RWPE2 (cell line): ENCODE measurements around the gene CNTF.

Experiments used
- ATAC-seq: fragments of 200-7000 bp; cut with Tn5 transposase; 3 replicates; pipeline ENCODE4 v1.9.1; 2021; ENCODE audit warnings: low read depth
- DNase-seq: peaks from one replicate; pipeline ENCODE4 v3.0.0-alpha.2; 2020; ENCODE audit warnings: low spot score
- H3K27ac ChIP-seq: fragments of 450-650 bp; 2 replicates; pipeline ENCODE4 v1.5.1; 2017; ENCODE audit warnings: mild to moderate bottlenecking; ENCODE audit not compliant: poor library complexity, severe bottlenecking
- H3K27me3 ChIP-seq: fragments of 250-450 bp; sonication (Bioruptor Pico); 2 replicates; pipeline ENCODE4 v1.5.1; 2021; ENCODE audit warnings: mild to moderate bottlenecking, moderate library complexity; ENCODE audit not compliant: insufficient read depth, poor library complexity, severe bottlenecking
- H3K36me3 ChIP-seq: fragments of 250-450 bp; sonication (Bioruptor Pico); 2 replicates; pipeline ENCODE4 v1.5.1; 2020; ENCODE audit warnings: low read depth, mild to moderate bottlenecking, moderate library complexity
- H3K4me1 ChIP-seq: fragments of 250-450 bp; sonication (Bioruptor Pico); 2 replicates; pipeline ENCODE4 v1.5.1; 2021; ENCODE audit warnings: mild to moderate bottlenecking, moderate library complexity; ENCODE audit not compliant: insufficient read depth, poor library complexity, severe bottlenecking
- H3K4me3 ChIP-seq: fragments of 250-450 bp; sonication (Bioruptor Pico); 2 replicates; pipeline ENCODE4 v1.5.1; 2021; ENCODE audit warnings: mild to moderate bottlenecking, moderate library complexity; ENCODE audit not compliant: severe bottlenecking
- H3K9me3 ChIP-seq: fragments of 250-450 bp; sonication (Bioruptor Pico); 2 replicates; pipeline ENCODE4 v1.5.1; 2021; ENCODE audit warnings: mild to moderate bottlenecking, moderate library complexity; ENCODE audit not compliant: severe bottlenecking
- TF ChIP-seq, protein P1 (sequence below): fragments of 450-650 bp; IDR thresholded peaks from one replicate; pipeline ENCODE4 v1.5.1; 2017; ENCODE audit warnings: mild to moderate bottlenecking, moderate library complexity; ENCODE audit not compliant: poor library complexity, severe bottlenecking

The CNTF gene

DNA sequence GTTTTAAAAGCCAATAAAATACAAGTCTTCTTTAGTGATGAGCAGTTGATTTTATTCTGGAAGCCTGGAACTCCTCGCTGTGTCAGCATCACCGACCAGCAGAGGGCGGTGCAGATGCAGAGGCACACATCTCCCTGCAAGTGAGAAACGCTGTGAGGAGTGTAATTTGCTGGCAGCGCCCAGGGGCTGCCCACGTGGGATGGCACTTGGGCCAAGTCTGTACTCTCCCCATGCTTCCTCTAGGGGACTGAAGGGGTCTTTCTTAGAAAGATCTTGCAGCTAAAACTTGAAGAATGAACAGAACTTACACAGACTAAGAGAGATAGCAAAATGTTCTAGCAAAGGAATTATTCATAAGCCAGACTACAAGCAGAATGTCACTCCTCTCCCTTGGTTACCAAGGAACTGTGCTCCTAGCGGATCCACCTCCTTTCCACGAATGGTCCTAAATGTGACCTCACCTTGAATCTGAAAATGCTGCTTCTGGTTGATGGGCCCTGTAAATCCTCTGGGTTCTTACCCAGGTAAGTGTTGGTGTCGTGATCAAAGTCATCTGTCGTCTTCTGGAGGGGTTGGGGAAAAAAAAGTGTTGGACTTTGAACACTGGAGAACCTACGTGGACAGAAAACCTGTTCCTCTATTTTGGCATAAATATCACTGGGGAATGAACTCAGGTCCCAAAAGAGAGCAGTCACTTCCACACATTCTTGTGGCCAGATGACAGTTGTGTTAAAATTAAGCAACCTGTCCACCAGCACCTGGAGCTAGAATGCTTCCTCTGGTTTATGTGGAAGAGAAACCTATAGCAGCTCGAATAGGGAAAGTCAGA lies 31.8 kb downstream of the CNTF start:
- Histone ChIP-seq H3K27me3 (no peaks in the 10 kb centered on the region), H3K36me3 (no peaks in the 10 kb centered on the region), H3K4me1 (peaks cover 10% of the 10 kb centered on the region), H3K9me3 (no peaks in the 10 kb centered on the region), H3K27ac (no peak overlapping the region), H3K4me3 (no peak overlapping the region)
- peak; percentile 69 for DNase-seq
- TF ChIP-seq, protein P1, sequence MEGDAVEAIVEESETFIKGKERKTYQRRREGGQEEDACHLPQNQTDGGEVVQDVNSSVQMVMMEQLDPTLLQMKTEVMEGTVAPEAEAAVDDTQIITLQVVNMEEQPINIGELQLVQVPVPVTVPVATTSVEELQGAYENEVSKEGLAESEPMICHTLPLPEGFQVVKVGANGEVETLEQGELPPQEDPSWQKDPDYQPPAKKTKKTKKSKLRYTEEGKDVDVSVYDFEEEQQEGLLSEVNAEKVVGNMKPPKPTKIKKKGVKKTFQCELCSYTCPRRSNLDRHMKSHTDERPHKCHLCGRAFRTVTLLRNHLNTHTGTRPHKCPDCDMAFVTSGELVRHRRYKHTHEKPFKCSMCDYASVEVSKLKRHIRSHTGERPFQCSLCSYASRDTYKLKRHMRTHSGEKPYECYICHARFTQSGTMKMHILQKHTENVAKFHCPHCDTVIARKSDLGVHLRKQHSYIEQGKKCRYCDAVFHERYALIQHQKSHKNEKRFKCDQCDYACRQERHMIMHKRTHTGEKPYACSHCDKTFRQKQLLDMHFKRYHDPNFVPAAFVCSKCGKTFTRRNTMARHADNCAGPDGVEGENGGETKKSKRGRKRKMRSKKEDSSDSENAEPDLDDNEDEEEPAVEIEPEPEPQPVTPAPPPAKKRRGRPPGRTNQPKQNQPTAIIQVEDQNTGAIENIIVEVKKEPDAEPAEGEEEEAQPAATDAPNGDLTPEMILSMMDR: peak; percentile 95
- ATAC-seq: peak; percentile 90

DNA sequence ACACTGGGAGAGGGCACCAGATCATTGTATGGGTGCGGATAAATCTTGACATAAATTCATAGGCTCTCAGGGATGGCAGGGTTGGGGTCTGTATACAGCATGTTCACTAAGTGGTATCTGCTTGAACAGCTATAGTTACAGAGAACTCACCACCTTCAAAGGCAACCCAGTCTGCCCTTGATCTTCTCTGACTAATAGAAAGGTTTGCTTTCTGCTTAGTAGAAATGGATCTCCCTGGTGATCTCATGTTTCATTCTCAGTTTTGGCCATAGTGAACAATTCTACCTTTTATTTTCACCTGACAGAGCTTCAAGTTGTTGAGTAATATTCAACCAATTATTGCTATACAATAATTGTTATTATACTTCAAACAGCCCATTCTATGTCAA lies 32.4 kb downstream of the CNTF start:
- Histone ChIP-seq H3K9me3 (no peaks in the 10 kb centered on the region), H3K27ac (no peak overlapping the region), H3K27me3 (no peaks in the 10 kb centered on the region), H3K4me3 (no peak overlapping the region), H3K36me3 (no peaks in the 10 kb centered on the region), H3K4me1 (peaks cover 16% of the 10 kb centered on the region)
- no peak for ATAC-seq
- DNase-seq: no peak
- TF ChIP-seq, protein P1: no peak

DNA sequence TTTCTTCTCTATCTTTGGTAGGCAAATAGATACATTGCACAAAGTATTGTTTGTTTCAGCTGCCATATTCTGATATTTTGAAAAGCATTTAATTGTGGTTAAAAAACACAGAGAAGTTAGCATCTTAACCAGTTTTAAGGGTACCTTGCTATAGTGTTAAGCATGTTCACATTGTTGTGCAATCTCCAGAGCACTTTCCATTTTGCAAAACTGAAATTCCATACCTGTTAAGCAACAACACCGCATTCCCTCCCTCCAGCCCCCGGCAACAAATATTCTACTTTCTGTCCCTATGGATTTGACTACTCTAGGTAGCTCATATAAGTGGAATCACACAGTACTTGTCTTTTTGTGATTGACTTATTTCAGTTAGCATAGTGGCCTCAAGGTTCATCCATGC lies 33.9 kb downstream of the CNTF start:
- no peak overlapping the region for H3K27ac ChIP-seq
- ATAC-seq (no peak), DNase-seq (no peak)
- no peak overlapping the region for H3K4me3 ChIP-seq
- no peaks in the 10 kb centered on the region for H3K27me3 ChIP-seq
- TF ChIP-seq, protein P1: no peak
- H3K36me3 ChIP-seq: no peaks in the 10 kb centered on the region
- H3K9me3 ChIP-seq: no peaks in the 10 kb centered on the region
- peaks cover 22% of the 10 kb centered on the region for H3K4me1 ChIP-seq

DNA sequence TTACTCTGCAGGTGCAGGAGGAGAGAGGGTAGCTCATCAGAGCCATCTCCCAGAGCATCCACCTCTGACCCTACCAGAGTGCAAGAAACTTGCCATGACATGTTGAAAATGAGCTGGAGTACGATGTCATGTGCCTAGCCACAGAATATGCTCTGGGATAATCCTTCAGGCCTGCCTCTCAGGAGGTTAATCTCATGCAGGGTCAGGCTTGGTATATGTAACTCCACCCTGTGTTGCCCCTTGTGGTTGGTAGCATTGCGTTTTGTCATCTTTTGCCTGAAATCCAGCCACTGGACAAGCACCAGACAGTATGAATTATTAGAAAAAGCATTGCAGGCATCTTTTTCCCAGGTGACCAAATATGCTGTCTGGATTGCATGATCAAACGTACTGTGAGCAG lies 36.2 kb downstream of the CNTF start:
- no peaks in the 10 kb centered on the region for H3K9me3 ChIP-seq
- no peaks in the 10 kb centered on the region for H3K27me3 ChIP-seq
- no peak for DNase-seq
- TF ChIP-seq, protein P1: no peak
- no peaks in the 10 kb centered on the region for H3K36me3 ChIP-seq
- H3K4me3 ChIP-seq: no peak overlapping the region
- H3K4me1 ChIP-seq: peaks cover 22% of the 10 kb centered on the region
- peak; percentile 32; the same call in 2 of the 3 replicates for ATAC-seq
- H3K27ac ChIP-seq: peak overlapping the region; percentile 11

DNA sequence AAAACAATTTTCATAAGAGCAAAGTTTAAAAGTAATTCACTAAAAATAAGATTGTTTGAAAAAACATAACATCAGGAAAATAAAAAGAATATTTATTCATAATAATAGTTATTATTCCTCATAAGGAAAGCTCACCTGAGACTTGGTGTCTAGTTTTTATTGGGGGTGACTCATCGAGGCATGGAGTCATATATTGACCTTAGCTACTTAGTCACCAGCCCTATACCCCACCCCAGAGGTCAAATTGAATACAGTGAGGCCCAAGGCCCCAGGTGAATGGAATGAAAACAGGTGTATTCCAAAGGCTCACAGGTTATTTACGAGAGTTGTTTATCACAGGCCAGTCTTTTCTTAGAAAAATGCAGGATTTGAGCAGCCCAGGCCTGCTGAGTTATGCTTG lies 36.9 kb downstream of the CNTF start:
- no peak overlapping the region for H3K4me3 ChIP-seq
- ATAC-seq: peak; percentile 94
- H3K9me3 ChIP-seq: no peaks in the 10 kb centered on the region

More for the DNA sequence above, 36.9 kb downstream of the CNTF start:
- Histone ChIP-seq H3K36me3 (no peaks in the 10 kb centered on the region), H3K27ac (peak overlapping the region; percentile 11), H3K4me1 (peaks cover 22% of the 10 kb centered on the region), H3K27me3 (no peaks in the 10 kb centered on the region)
- DNase-seq: no peak
- TF ChIP-seq, protein P1: no peak
